Measurements from ENCODE around the gene DYNLL2. TPM values are rescaled to one million over a fixed set of nuclear protein-coding genes. Genes with fewer than 3 reads are reported as not detected.

DYNLL2 gene
- total RNA-seq, 2 experiments from 2014 or later, result 12.4 to 22.5 TPM

- Histone ChIP-seq H4K20me1 (ENCODE audit: insufficient read depth, low read length) (no peaks in the 10 kb centered on the region), H3K4me1 (ENCODE audit: insufficient read depth, low read length, poor library complexity, severe bottlenecking) (no peaks in the 10 kb centered on the region), H3K9me3 (ENCODE audit: low read length) (no peaks in the 10 kb centered on the region), H3K36me3 (ENCODE audit: insufficient read depth, low read length) (no peaks in the 10 kb centered on the region), H3K79me2 (ENCODE audit: insufficient read depth, low read depth, low read length) (no peaks in the 10 kb centered on the region), H3K27ac (ENCODE audit: low read depth, low read length, poor library complexity, severe bottlenecking) (no peak overlapping the region), H3K9me2 (ENCODE audit: insufficient read depth, low read length) (no peaks in the 10 kb centered on the region), H2AFZ (ENCODE audit: low read length) (no peak overlapping the region), H3K4me2 (ENCODE audit: low read length) (no peak overlapping the region), H3K4me3 (ENCODE audit: low read depth, low read length, poor library complexity, severe bottlenecking) (no peak overlapping the region)
- intact Hi-C loops (cut with micrococcal nuclease; ENCODE audit: unreplicated experiment), result no loop called here
- no peak for TF ChIP-seq CTCF (conservative IDR thresholded peaks at IDR 0.05; ENCODE audit: low read length)
- TF ChIP-seq EZH2phosphoT487 (IDR thresholded peaks at IDR 0.05; ENCODE audit: borderline replicate concordance, low read depth, low read length), result no peak
- ChIA-PET POLR2A (no interaction called here), CTCF (ENCODE audit: unreplicated experiment) (no interaction called here)
- BruUV-seq (replicated peaks), result no TSS peak
- DNase-seq (ENCODE audit: low spot score), result no peak
Observed at GRCh38 chr17:58061672-58062071, 21.5 kb upstream of the DYNLL2 start.

GRCh38 chr17:58065238-58065637 lies 18.0 kb upstream of the DYNLL2 start:
- no peak for DNase-seq (ENCODE audit: low spot score)
- Histone ChIP-seq H3K4me2 (ENCODE audit: low read length) (no peak overlapping the region), H3K79me2 (ENCODE audit: insufficient read depth, low read depth, low read length) (no peaks in the 10 kb centered on the region), H3K4me3 (ENCODE audit: low read depth, low read length, poor library complexity, severe bottlenecking) (no peak overlapping the region), H2AFZ (ENCODE audit: low read length) (no peak overlapping the region), H3K36me3 (ENCODE audit: insufficient read depth, low read length) (no peaks in the 10 kb centered on the region), H3K9me2 (ENCODE audit: insufficient read depth, low read length) (no peaks in the 10 kb centered on the region), H3K9me3 (ENCODE audit: low read length) (no peaks in the 10 kb centered on the region), H3K27ac (ENCODE audit: low read depth, low read length, poor library complexity, severe bottlenecking) (no peak overlapping the region), H3K4me1 (ENCODE audit: insufficient read depth, low read length, poor library complexity, severe bottlenecking) (no peaks in the 10 kb centered on the region), H4K20me1 (ENCODE audit: insufficient read depth, low read length) (no peaks in the 10 kb centered on the region)
- intact Hi-C loops (cut with micrococcal nuclease; ENCODE audit: unreplicated experiment), result no loop called here
- ChIA-PET CTCF (ENCODE audit: unreplicated experiment) (no interaction called here), POLR2A (no interaction called here)
- no TSS peak for BruUV-seq (replicated peaks)
- TF ChIP-seq CTCF (conservative IDR thresholded peaks at IDR 0.05; ENCODE audit: low read length), result no peak
- no peak for TF ChIP-seq EZH2phosphoT487 (IDR thresholded peaks at IDR 0.05; ENCODE audit: borderline replicate concordance, low read depth, low read length)

GRCh38 chr17:58066401-58066800 lies 16.8 kb upstream of the DYNLL2 start:
- DNase-seq (ENCODE audit: low spot score), result no peak
- ChIA-PET CTCF (ENCODE audit: unreplicated experiment) (no interaction called here), POLR2A (no interaction called here)
- no peaks in the 10 kb centered on the region for H4K20me1 ChIP-seq (ENCODE audit: insufficient read depth, low read length)
- TF ChIP-seq EZH2phosphoT487 (IDR thresholded peaks at IDR 0.05; ENCODE audit: borderline replicate concordance, low read depth, low read length) (no peak), CTCF (conservative IDR thresholded peaks at IDR 0.05; ENCODE audit: low read length) (no peak)
- H3K9me2 ChIP-seq (ENCODE audit: insufficient read depth, low read length), result no peaks in the 10 kb centered on the region
- H3K27ac ChIP-seq (ENCODE audit: low read depth, low read length, poor library complexity, severe bottlenecking), result no peak overlapping the region
- no peaks in the 10 kb centered on the region for H3K79me2 ChIP-seq (ENCODE audit: insufficient read depth, low read depth, low read length)
- H3K9me3 ChIP-seq (ENCODE audit: low read length), result no peaks in the 10 kb centered on the region
- no TSS peak for BruUV-seq (replicated peaks)
- no peak overlapping the region for H3K4me3 ChIP-seq (ENCODE audit: low read depth, low read length, poor library complexity, severe bottlenecking)
- intact Hi-C loops (cut with micrococcal nuclease; ENCODE audit: unreplicated experiment), result no loop called here
- H3K36me3 ChIP-seq (ENCODE audit: insufficient read depth, low read length), result no peaks in the 10 kb centered on the region
- H2AFZ ChIP-seq (ENCODE audit: low read length), result no peak overlapping the region
- no peak overlapping the region for H3K4me2 ChIP-seq (ENCODE audit: low read length)
- H3K4me1 ChIP-seq (ENCODE audit: insufficient read depth, low read length, poor library complexity, severe bottlenecking), result no peaks in the 10 kb centered on the region

Data from OCI-LY7 (cell line).